ENCODE results near the gene BBLN. TPM values are rescaled to one million over a fixed set of nuclear protein-coding genes. Genes with fewer than 3 reads are reported as not detected.

The BBLN gene
- total RNA-seq, 1 experiment from 2014 or later: 48.5 TPM

DNA sequence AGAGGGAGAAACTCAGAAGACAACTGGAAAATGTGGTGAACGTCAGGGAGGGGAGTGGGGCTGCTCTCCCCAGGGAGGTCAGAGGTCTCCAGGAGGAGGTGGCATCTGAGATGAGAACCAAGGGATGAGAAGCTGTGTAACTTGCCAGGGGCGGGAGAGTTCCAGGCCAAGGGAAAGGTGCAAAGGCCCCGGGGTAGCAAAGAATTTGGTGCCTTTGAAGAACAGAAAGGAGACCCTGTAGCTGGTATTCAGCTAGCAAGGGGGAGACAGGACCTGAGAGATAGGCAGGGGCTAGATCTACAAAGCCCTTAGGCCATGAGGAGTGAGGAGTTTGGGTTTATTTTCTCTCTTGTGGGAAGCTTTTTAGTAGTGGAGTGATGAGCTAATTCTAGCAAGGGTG, 46.4 kb downstream of the BBLN start:
- DNase-seq (ENCODE audit: low read depth, low spot score) (no peak), ATAC-seq (no peak)
- ChIA-PET CTCF (interaction anchor here (0.5 to 0.7 kb wide), 3 partner anchors 17 to 151 kb away, joined by 3 to 8 read pairs (median 3); no protein-coding TSS in a partner anchor), POLR2A (no interaction called here)
- BruUV-seq (replicated peaks): no TSS peak
- in situ Hi-C loops (cut with HindIII; ENCODE audit: low pct_unique_long_range_greater_than_20kb, low sequenced_read_pairs): no loop called here
- Histone ChIP-seq H3K27me3 (ENCODE audit: control insufficient read depth, insufficient read depth, low read length) (no peaks in the 10 kb centered on the region), H3K36me3 (ENCODE audit: control insufficient read depth, insufficient read depth, low read length) (no peaks in the 10 kb centered on the region), H3K27ac (ENCODE audit: low read length) (no peak overlapping the region), H3K9me3 (ENCODE audit: control insufficient read depth, insufficient read depth, low read depth, low read length) (no peaks in the 10 kb centered on the region), H3K4me3 (ENCODE audit: low read depth in 2 of 2, low read length in 2 of 2) (no peak overlapping the region), H3K4me1 (ENCODE audit: control insufficient read depth, insufficient read depth, low read length) (peaks cover 2% of the 10 kb centered on the region; the same call in 1 of the 2 replicates)
- TF ChIP-seq SIN3A (IDR thresholded peaks at IDR 0.05; ENCODE audit: borderline replicate concordance, insufficient read depth, low read depth, low read length) (no peak), POLR2AphosphoS5 (IDR thresholded peaks at IDR 0.05; ENCODE audit: low read depth, low read length) (no peak), TCF7L2 (IDR thresholded peaks at IDR 0.05; ENCODE audit: low read depth, low read length) (no peak)
- TF ChIP-seq, protein P1, sequence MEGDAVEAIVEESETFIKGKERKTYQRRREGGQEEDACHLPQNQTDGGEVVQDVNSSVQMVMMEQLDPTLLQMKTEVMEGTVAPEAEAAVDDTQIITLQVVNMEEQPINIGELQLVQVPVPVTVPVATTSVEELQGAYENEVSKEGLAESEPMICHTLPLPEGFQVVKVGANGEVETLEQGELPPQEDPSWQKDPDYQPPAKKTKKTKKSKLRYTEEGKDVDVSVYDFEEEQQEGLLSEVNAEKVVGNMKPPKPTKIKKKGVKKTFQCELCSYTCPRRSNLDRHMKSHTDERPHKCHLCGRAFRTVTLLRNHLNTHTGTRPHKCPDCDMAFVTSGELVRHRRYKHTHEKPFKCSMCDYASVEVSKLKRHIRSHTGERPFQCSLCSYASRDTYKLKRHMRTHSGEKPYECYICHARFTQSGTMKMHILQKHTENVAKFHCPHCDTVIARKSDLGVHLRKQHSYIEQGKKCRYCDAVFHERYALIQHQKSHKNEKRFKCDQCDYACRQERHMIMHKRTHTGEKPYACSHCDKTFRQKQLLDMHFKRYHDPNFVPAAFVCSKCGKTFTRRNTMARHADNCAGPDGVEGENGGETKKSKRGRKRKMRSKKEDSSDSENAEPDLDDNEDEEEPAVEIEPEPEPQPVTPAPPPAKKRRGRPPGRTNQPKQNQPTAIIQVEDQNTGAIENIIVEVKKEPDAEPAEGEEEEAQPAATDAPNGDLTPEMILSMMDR (IDR thresholded peaks at IDR 0.05): no peak
- TF ChIP-seq, protein P2, sequence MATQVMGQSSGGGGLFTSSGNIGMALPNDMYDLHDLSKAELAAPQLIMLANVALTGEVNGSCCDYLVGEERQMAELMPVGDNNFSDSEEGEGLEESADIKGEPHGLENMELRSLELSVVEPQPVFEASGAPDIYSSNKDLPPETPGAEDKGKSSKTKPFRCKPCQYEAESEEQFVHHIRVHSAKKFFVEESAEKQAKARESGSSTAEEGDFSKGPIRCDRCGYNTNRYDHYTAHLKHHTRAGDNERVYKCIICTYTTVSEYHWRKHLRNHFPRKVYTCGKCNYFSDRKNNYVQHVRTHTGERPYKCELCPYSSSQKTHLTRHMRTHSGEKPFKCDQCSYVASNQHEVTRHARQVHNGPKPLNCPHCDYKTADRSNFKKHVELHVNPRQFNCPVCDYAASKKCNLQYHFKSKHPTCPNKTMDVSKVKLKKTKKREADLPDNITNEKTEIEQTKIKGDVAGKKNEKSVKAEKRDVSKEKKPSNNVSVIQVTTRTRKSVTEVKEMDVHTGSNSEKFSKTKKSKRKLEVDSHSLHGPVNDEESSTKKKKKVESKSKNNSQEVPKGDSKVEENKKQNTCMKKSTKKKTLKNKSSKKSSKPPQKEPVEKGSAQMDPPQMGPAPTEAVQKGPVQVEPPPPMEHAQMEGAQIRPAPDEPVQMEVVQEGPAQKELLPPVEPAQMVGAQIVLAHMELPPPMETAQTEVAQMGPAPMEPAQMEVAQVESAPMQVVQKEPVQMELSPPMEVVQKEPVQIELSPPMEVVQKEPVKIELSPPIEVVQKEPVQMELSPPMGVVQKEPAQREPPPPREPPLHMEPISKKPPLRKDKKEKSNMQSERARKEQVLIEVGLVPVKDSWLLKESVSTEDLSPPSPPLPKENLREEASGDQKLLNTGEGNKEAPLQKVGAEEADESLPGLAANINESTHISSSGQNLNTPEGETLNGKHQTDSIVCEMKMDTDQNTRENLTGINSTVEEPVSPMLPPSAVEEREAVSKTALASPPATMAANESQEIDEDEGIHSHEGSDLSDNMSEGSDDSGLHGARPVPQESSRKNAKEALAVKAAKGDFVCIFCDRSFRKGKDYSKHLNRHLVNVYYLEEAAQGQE (IDR thresholded peaks at IDR 0.05; ENCODE audit: insufficient read depth in 1 of 2, low read depth in 2 of 2, low read length in 1 of 2): no peak
- intact Hi-C loops (cut with micrococcal nuclease; ENCODE audit: unreplicated experiment): no loop called here

DNA sequence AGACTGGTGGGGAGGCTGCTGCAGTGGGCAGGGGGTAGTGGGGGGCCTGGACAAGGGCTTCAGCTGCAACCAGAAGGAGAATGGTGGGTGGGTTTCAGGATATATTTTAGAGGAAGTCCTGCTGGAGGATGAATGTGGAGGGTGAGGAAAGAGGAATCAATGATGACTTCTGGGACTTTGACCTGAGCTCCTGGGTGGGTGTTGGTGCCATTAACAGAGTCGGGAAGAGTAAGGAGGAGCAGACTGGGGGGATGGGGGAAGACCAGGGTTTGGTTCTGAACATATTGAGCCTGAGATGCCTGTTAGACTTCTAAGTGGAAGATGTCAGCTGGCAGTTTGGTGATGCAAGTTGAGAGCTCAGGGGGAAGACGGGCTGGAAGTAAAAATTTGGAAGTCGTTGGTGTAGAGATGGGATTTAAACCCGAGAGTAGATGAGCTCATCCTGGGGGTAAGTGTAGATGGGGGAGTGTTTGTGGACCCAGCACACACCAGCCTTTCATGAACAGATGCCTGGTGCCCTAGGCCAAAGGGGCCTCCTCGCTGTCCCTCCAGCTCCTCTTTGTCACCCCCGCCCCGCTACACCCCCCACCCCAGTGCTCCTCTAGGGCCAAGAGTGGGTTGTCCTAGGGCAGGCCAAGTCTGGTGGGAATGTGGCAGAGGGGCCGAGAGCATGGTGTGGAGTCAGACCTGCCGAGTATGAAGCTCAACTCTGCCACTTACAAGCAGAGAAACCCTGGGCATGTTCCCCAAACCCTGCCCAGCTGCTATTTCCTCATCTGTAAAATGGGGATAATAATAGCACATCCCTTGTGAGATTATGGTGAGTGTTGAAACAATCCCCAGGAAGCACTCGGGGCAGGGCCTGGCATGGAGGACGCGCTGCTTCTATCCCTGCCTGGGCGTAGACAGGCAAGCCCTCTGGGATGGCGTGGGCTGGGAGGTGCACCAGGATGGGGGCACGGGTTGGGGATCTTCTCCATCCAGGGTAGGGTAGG, 47.1 kb downstream of the BBLN start:
- no peak overlapping the region for H3K4me3 ChIP-seq (ENCODE audit: low read depth in 2 of 2, low read length in 2 of 2)
- DNase-seq (ENCODE audit: low read depth, low spot score) (no peak), ATAC-seq (no peak)
- no peaks in the 10 kb centered on the region for H3K27me3 ChIP-seq (ENCODE audit: control insufficient read depth, insufficient read depth, low read length)
- H3K27ac ChIP-seq (ENCODE audit: low read length): no peak overlapping the region
- in situ Hi-C loops (cut with HindIII; ENCODE audit: low pct_unique_long_range_greater_than_20kb, low sequenced_read_pairs): no loop called here
- no peaks in the 10 kb centered on the region for H3K9me3 ChIP-seq (ENCODE audit: control insufficient read depth, insufficient read depth, low read depth, low read length)
- H3K4me1 ChIP-seq (ENCODE audit: control insufficient read depth, insufficient read depth, low read length): peaks cover 2% of the 10 kb centered on the region; the same call in 1 of the 2 replicates
- intact Hi-C loops (cut with micrococcal nuclease; ENCODE audit: unreplicated experiment): no loop called here
- CTCF ChIA-PET: interaction anchor here (0.5 kb wide), 1 partner anchor 17 kb away, joined by 8 read pairs; no protein-coding TSS in a partner anchor
- BruUV-seq (replicated peaks): no TSS peak
- POLR2A ChIA-PET: no interaction called here
- TF ChIP-seq SIN3A (IDR thresholded peaks at IDR 0.05; ENCODE audit: borderline replicate concordance, insufficient read depth, low read depth, low read length) (no peak), TCF7L2 (IDR thresholded peaks at IDR 0.05; ENCODE audit: low read depth, low read length) (no peak), POLR2AphosphoS5 (IDR thresholded peaks at IDR 0.05; ENCODE audit: low read depth, low read length) (no peak)
- TF ChIP-seq, protein P1 (IDR thresholded peaks at IDR 0.05): no peak
- TF ChIP-seq, protein P2 (IDR thresholded peaks at IDR 0.05; ENCODE audit: insufficient read depth in 1 of 2, low read depth in 2 of 2, low read length in 1 of 2): no peak
- H3K36me3 ChIP-seq (ENCODE audit: control insufficient read depth, insufficient read depth, low read length): no peaks in the 10 kb centered on the region

Measured in Panc1 (cell line).